Urinary bladder (tissue), 2 donors: Measurements from ENCODE around the gene TBX4. TPM values are rescaled to one million over a fixed set of nuclear protein-coding genes. Genes with fewer than 3 reads are reported as not detected.

Source experiments
- polyA plus RNA-seq: library from polyadenylated mRNA; stranded (reverse); fragments of 200-250 nt; gene quantifications from one replicate; pipeline ENCODE4 v1.2.3, GENCODE V29; 2013
- total RNA-seq: library from RNA; depleted of rRNA; stranded (reverse); fragments of >200 nt; gene quantifications from one replicate; pipeline ENCODE4 v1.2.3, GENCODE V29; 2014
- donor health status: healthy.

The TBX4 gene
- total and polyA plus RNA-seq, 2 donors = 9.8 to 13.0 TPM

Other genes starting within 250 kb of the TBX4 start
- 26.4 TPM for gene TBX2, start 52.6 kb upstream of the TBX4 start, total RNA-seq
- 56.3 TPM for gene TBX2, start 52.6 kb upstream of the TBX4 start, polyA plus RNA-seq
- not detected for gene NACA2, start 138.8 kb downstream of the TBX4 start, total RNA-seq
- not detected for gene NACA2, start 138.8 kb downstream of the TBX4 start, polyA plus RNA-seq